PC-3 (cell line): ENCODE data around the gene FAM118B.

Experiments
- EZH2 ChIP-seq: fragments of 300-600 bp; sonication (generic); IDR thresholded peaks from one replicate; pipeline ENCODE4 v1.6.1; 2017; ENCODE audit warnings: antibody characterized with exemption, mild to moderate bottlenecking, low read length; ENCODE audit not compliant: unreplicated experiment
- EZH2phosphoT487 ChIP-seq: fragments of 300-600 bp; sonication (generic); IDR thresholded peaks from 2 replicates; pipeline ENCODE4 v1.6.1; 2018; ENCODE audit warnings: mild to moderate bottlenecking, antibody characterized with exemption, low read length, borderline replicate concordance
- TF ChIP-seq, protein P1 (sequence below): fragments of 300-600 bp; sonication (generic); conservative IDR thresholded peaks from 2 replicates; pipeline ENCODE4 v1.5.1; 2017; ENCODE audit warnings: antibody characterized with exemption, low read depth, mild to moderate bottlenecking, low read length

DNA sequence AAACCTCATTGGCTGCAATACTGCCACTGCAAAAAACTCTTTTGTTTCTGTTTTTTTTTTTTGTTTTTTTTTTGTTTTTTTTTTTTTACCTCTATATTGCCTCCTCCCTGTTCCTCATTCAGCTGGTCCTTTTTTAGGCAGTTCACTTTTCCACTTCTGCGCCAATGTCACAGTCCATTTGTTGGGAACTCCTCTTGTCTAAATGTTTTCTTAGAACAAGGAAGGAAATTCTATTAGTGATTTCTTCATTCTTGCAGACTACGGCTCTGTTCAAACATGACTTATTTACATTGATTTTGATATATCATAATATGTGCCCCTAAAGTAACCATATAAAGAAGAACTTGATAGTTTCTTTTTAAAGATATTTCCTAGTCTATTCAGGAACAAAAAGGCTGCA is 2.9 kb downstream of the FAM118B start:
- TF ChIP-seq, protein P1, sequence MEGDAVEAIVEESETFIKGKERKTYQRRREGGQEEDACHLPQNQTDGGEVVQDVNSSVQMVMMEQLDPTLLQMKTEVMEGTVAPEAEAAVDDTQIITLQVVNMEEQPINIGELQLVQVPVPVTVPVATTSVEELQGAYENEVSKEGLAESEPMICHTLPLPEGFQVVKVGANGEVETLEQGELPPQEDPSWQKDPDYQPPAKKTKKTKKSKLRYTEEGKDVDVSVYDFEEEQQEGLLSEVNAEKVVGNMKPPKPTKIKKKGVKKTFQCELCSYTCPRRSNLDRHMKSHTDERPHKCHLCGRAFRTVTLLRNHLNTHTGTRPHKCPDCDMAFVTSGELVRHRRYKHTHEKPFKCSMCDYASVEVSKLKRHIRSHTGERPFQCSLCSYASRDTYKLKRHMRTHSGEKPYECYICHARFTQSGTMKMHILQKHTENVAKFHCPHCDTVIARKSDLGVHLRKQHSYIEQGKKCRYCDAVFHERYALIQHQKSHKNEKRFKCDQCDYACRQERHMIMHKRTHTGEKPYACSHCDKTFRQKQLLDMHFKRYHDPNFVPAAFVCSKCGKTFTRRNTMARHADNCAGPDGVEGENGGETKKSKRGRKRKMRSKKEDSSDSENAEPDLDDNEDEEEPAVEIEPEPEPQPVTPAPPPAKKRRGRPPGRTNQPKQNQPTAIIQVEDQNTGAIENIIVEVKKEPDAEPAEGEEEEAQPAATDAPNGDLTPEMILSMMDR, result no peak
- TF ChIP-seq EZH2 (no peak), EZH2phosphoT487 (no peak)
